Transverse colon (tissue), 4 donors: ENCODE measurements around the gene TICAM1. TPM values are rescaled to one million over a fixed set of nuclear protein-coding genes. Genes with fewer than 3 reads are reported as not detected.

Experiments used
- DNase-seq: peaks from one replicate; pipeline ENCODE4 v3.0.0-alpha.2; 2019
- H3K27ac ChIP-seq, 4 donors: fragments of 200-600 bp; sonication (generic); 2 replicates each; pipeline ENCODE4 v1.5.1; 2016 to 2018; ENCODE audit warnings: inconsistent platforms in 4 of 4
- H3K27me3 ChIP-seq: fragments of 200-600 bp; sonication (generic); 2 replicates; pipeline ENCODE4 v1.5.1; 2017; ENCODE audit warnings: inconsistent platforms
- H3K36me3 ChIP-seq, 4 donors: fragments of 200-600 bp; sonication (generic); 2 replicates each; pipeline ENCODE4 v1.5.1; 2017 to 2019; ENCODE audit warnings: inconsistent platforms in 4 of 4
- H3K4me1 ChIP-seq, 4 donors: fragments of 200-600 bp; sonication (generic); 2 replicates each; pipeline ENCODE4 v1.5.1; 2017 to 2020; ENCODE audit warnings: inconsistent platforms in 4 of 4
- H3K4me3 ChIP-seq, 4 donors: fragments of 200-600 bp; sonication (generic); 1 replicate in 1 of 4; 2 replicates in 3 of 4; pipeline versions ENCODE4 v1.5.1 to v1.6.1; 2017 to 2019; ENCODE audit warnings: inconsistent platforms in 4 of 4
- H3K9me3 ChIP-seq, 2 donors: fragments of 200-600 bp; sonication (generic); 2 replicates each; pipeline ENCODE4 v1.5.1; 2017 to 2019; ENCODE audit warnings: inconsistent platforms in 2 of 2
- EP300 ChIP-seq: sonication (generic); formaldehyde crosslinking; IDR thresholded peaks from one replicate; pipeline ENCODE4 v1.6.1; 2017; ENCODE audit warnings: antibody characterized with exemption, low read depth
- POLR2A ChIP-seq: fragments of 450-650 bp; IDR thresholded peaks from one replicate; pipeline ENCODE4 v1.6.1; 2016; ENCODE audit warnings: antibody characterized with exemption, mild to moderate bottlenecking, moderate library complexity
- POLR2AphosphoS5 ChIP-seq, 3 donors: sonication (generic); formaldehyde crosslinking; IDR thresholded peaks; one replicate each; pipeline ENCODE4 v1.6.1; 2016; ENCODE audit warnings: antibody characterized with exemption in 3 of 3
- WGBS, 2 donors: methylation state at CpG; one replicate each; pipeline ENCODE4 v1.1.5; 2018; ENCODE audit warnings: low coverage in 1 of 2; 5-methylcytosine and 5-hydroxymethylcytosine counted together
- in situ Hi-C, 4 donors: fragments of 200-750 bp; cut with MboI; loops; one replicate each; pipeline versions ENCODE4 v1.15.0 to v1.15.1; 2017; ENCODE audit warnings: low sequenced_read_pairs in 3 of 4, low pct_ligation_motif_present in 1 of 4, low pct_unique_long_range_greater_than_20kb in 1 of 4
- intact Hi-C: fragments of 100-400 bp; cut with DNase I; formaldehyde crosslinking; loops from one replicate; pipeline ENCODE4 v1.15.1; 2023; ENCODE audit warnings: low total_unique reads
- total RNA-seq, 4 donors: library from RNA; depleted of rRNA; stranded (reverse); fragments of >200 nt; gene quantifications; one replicate each; pipeline ENCODE4 v1.1.0, GENCODE V29; 2016
- TF ChIP-seq, protein P1 (sequence below), 5 experiments: fragments of 200-600 bp in 3 of 5; fragments of 450-650 bp in 2 of 5; sonication (generic) in 3 of 5; IDR thresholded peaks; 1 replicate in 2 of 5; 2 replicates in 3 of 5; pipeline ENCODE4 v1.5.1; 2016 to 2017; ENCODE audit warnings: antibody characterized with exemption in 5 of 5, inconsistent platforms in 3 of 5, mild to moderate bottlenecking in 2 of 5, moderate library complexity in 1 of 5

Gene TICAM1
- total RNA-seq, 4 donors from 2014 or later = 17.7 to 66.6 (median 20.8) TPM

DNA sequence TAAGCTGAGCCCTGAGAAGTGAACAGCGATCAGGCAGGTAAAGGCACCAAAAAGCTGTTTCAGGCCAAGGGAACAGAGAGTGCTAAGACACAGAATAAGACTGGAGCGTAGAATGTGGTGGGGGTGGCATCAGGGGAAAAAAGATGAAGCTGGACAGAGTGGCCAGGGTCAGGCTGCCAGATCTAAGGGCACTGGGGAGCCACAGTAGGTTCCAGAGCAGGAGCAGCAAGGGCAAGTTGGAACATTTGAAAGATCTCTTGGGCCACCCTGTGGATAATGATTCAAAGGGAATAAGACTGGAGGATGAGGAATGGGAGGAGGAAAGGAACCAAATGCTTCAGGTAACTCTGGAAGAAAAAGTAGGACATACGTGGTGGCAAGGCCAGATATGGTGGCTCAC lies 42.4 kb upstream of the TICAM1 start:
- H3K36me3 ChIP-seq = no peaks in the 10 kb centered on the region
- H3K9me3 ChIP-seq = no peaks in the 10 kb centered on the region
- 90 to 100% methylated on average over 1 to 3 of the region's 3 CpGs for WGBS, 2 donors
- intact Hi-C loops (loop anchor here (1.0 to 2.0 kb wide), 2 partner anchors 36 to 159 kb away; no protein-coding TSS in a partner anchor), in situ Hi-C loops (loop anchor here in 3 of 4 donors (5.0 to 25.0 kb wide), 4 partner anchors 33 to 163 kb away; partner anchors contain the start of gene UHRF1 (in 1 of the 3))
- H3K4me3 ChIP-seq = no peak overlapping the region
- TF ChIP-seq POLR2AphosphoS5 (IDR thresholded peaks at IDR 0.05) = no peak
- TF ChIP-seq, protein P1, sequence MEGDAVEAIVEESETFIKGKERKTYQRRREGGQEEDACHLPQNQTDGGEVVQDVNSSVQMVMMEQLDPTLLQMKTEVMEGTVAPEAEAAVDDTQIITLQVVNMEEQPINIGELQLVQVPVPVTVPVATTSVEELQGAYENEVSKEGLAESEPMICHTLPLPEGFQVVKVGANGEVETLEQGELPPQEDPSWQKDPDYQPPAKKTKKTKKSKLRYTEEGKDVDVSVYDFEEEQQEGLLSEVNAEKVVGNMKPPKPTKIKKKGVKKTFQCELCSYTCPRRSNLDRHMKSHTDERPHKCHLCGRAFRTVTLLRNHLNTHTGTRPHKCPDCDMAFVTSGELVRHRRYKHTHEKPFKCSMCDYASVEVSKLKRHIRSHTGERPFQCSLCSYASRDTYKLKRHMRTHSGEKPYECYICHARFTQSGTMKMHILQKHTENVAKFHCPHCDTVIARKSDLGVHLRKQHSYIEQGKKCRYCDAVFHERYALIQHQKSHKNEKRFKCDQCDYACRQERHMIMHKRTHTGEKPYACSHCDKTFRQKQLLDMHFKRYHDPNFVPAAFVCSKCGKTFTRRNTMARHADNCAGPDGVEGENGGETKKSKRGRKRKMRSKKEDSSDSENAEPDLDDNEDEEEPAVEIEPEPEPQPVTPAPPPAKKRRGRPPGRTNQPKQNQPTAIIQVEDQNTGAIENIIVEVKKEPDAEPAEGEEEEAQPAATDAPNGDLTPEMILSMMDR (IDR thresholded peaks at IDR 0.05) = no peak
- TF ChIP-seq EP300 = no peak
- TF ChIP-seq POLR2A = no peak
- no peaks in the 10 kb centered on the region for H3K27me3 ChIP-seq
- DNase-seq = no peak
- H3K4me1 ChIP-seq = peaks cover 0 to 11% (median 5%) of the 10 kb centered on the region in 4 donors
- no peak overlapping the region for H3K27ac ChIP-seq

DNA sequence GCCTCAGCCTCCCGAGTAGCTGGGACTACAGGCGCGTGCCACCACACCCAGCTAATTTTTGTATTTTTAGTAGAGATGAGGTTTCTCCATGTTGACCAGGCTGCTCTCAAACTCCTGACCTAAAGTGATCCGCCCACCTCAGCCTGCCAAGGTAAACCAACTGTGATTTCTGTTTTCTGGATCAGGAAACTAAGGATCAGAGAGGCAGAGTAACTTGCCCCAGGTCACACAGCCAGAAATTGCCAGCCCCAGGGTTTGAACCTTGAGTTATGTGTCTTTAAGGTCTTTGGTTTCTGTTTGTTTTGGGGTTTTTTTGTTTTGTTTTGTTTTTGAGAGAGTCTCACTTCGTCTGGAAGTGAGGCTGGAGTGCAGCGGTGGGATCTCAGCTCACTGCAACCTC lies 40.2 kb upstream of the TICAM1 start:
- intact Hi-C loops (loop anchor here (2.0 kb wide), 1 partner anchor 161 kb away; no protein-coding TSS in a partner anchor), in situ Hi-C loops (loop anchor here in 3 of 4 donors (5.0 to 25.0 kb wide), 4 partner anchors 36 to 166 kb away; partner anchors contain the start of gene UHRF1 (in 1 of the 3))
- TF ChIP-seq, protein P1 (IDR thresholded peaks at IDR 0.05) = no peak
- TF ChIP-seq EP300 (no peak), POLR2A (no peak)
- H3K4me3 ChIP-seq = no peak overlapping the region
- no peaks in the 10 kb centered on the region for H3K36me3 ChIP-seq
- WGBS, 2 donors = 61 to 71% methylated on average over 2 to 6 of the region's 6 CpGs
- H3K27ac ChIP-seq = no peak overlapping the region
- peaks cover 0 to 19% (median 6%) of the 10 kb centered on the region in 4 donors for H3K4me1 ChIP-seq
- DNase-seq = no peak
- no peaks in the 10 kb centered on the region for H3K9me3 ChIP-seq
- H3K27me3 ChIP-seq = no peaks in the 10 kb centered on the region

DNA sequence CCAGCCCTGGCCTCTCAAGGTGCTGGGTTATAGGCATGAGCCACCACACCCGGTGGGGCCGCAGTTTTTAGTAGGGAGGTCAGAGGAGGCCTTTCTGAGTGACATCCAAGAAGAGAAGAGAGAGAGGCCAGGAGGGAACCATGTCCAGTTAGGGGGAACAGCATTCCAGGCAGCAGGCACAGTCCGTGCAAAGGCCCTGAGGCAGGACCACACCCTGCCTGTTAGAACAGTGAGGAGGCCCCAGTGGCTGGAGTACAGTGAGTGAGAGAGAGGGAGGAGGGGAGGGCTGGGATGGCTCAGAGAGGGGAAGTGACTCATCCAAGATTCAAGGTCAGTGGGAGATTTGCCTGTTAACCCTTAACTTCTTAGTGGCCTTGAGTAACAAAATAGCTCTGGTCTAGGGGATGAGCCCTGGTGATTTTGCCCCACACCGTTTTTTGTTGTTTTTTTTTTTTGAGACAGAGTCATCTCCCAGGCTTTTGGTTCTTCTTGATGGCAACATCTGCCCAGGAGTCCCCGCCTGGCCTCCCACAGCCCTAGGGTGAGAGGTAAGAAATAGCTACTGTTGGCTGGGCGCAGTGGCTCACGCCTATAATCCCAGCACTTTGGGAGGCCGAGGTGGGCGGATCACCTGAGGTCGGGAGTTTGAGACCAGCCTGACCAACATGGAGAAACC lies 38.7 kb upstream of the TICAM1 start:
- in situ Hi-C loops = loop anchor here in 3 of 4 donors (5.0 to 25.0 kb wide), 4 partner anchors 37 to 167 kb away; partner anchors contain the start of gene UHRF1 (in 1 of the 3)
- Histone ChIP-seq H3K4me1 (peaks cover 0 to 27% (median 13%) of the 10 kb centered on the region in 4 donors), H3K4me3 (no peak overlapping the region), H3K27me3 (no peaks in the 10 kb centered on the region), H3K36me3 (no peaks in the 10 kb centered on the region), H3K9me3 (no peaks in the 10 kb centered on the region), H3K27ac (peak overlapping the region in 2 of 4 donors; percentile 6 to 33)
- 27 to 64% methylated on average over 2 to 10 of the region's 10 CpGs for WGBS, 2 donors
- no peak for TF ChIP-seq POLR2A
- TF ChIP-seq, protein P1 (IDR thresholded peaks at IDR 0.05) = no peak
- no peak for TF ChIP-seq EP300
- no peak for TF ChIP-seq POLR2AphosphoS5 (IDR thresholded peaks at IDR 0.05)
- DNase-seq = peak; percentile 65
- intact Hi-C loops = no loop called here

- Histone ChIP-seq H3K4me1 (peaks cover 0 to 27% (median 13%) of the 10 kb centered on the region in 4 donors), H3K36me3 (no peaks in the 10 kb centered on the region), H3K9me3 (no peaks in the 10 kb centered on the region), H3K4me3 (peak overlapping the region in 3 of 4 donors; percentile 75 to 92 (median 83)), H3K27me3 (no peaks in the 10 kb centered on the region), H3K27ac (peak overlapping the region; percentile 88 to 94 (median 90))
- TF ChIP-seq POLR2A (no peak), POLR2AphosphoS5 (IDR thresholded peaks at IDR 0.05) (no peak), EP300 (no peak)
- TF ChIP-seq, protein P1 (IDR thresholded peaks at IDR 0.05) = no peak
- intact Hi-C loops (no loop called here), in situ Hi-C loops (loop anchor here in 1 of 4 donors (25.0 kb wide), 1 partner anchor 169 kb away; no protein-coding TSS in a partner anchor)
- no peak for DNase-seq
- 41% methylated on average over 10 of the region's 10 CpGs; no CpG with 5 or more reads in 1 of the 2 donors for WGBS, 2 donors
These were observed 36.8 kb upstream of the TICAM1 start for GRCh38 chr19:4868286-4868834.
